H54 (cell line): ENCODE results near the gene QSOX1.
"Not testable (repeated sequence)": the region's sequence is repeated elsewhere in the genome, so short reads cannot be mapped to it uniquely, and the experiment has no call there.

Experiments
- DNase-seq: peaks from one replicate; pipeline ENCODE4 v3.0.0; 2011; ENCODE audit warnings: low spot score, mixed read lengths; ENCODE audit not compliant: insufficient read length
- FAIRE-seq: peaks from 3 replicates; lab custom pipeline; 2011; peaks lifted over from hg19 to GRCh38; lab: Jason Lieb, UNC
- POLR2A ChIP-seq: IDR thresholded peaks from 2 replicates; pipeline ENCODE4 v1.6.1; 2011; ENCODE audit warnings: low read depth, mild to moderate bottlenecking, low read length

The QSOX1 gene

DNA sequence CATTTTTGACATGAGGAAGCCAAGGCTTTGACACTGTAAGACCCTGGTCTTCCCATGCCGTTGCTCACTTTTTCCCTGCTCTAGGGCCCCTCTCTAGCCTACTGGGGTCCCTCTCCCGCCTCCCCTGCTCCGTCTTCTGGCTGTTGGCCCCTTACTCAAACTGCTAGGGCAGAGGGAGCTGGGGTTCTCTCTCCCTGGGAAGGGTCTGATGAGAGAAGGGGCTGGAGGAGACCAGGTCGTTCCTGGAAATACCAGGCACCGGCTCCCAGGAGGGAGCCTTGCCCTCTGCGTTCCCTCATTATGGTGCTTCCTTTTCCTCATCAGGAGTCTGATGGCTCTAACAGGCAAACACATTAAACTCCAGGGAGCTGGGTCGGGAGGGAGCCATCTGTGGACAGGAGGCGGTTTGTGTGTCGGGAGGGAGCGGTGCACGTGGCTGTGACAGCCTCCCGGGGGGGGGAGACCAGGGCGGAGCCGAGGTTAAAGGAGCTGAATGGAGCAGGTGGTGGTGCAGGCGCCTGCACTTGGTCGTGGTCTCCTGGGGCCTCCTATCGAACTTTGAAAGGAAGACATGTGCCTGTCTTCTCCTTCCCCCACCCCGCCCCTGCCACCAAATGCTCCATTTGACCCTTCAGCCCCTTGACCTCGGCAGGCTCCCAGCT lies 40.0 kb downstream of the QSOX1 start:
- TF ChIP-seq POLR2A, result no peak
- FAIRE-seq, result no peak
- no peak for DNase-seq

DNA sequence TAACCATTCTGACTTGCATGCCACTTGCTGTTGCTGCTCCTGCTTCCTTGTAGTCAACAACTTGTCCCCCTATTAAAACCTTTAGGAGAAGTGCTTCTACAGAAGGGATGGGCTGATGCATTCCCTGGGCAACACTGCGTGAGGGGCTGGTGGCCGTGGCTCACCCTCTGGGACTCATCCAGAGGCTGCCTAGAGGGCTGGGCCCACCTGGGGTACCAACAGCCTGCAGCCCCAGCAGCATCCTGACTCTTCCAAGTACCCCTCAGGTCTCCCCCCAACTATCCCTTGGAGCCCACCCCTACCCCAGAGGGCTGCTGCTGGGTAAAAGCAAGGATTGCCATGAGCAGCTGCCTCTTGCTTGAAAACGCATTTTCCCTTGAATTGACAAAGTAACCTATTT lies 40.7 kb downstream of the QSOX1 start:
- FAIRE-seq, result no peak
- DNase-seq, result no peak
- TF ChIP-seq POLR2A, result no peak

DNA sequence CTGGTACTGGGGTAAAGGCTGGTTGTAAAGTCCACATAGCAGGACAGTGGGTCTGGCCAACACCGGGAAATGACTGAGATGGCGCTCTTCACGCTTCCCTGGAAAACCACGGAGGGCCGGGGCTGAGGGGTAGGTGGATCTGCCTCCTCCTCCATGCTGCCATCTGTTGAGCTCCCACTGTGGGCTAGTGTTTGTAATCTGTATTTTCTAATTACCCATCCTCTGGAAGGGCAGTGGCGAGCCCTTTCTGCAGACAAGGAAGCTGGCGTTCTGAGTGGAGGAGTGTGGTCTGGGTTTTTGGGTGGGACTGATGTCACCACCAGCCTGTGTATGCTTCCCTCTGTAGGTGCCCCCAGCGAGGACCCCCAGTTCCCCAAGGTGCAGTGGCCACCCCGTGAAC lies 41.2 kb downstream of the QSOX1 start:
- DNase-seq, result no peak
- TF ChIP-seq POLR2A, result no peak
- FAIRE-seq, result no peak

DNA sequence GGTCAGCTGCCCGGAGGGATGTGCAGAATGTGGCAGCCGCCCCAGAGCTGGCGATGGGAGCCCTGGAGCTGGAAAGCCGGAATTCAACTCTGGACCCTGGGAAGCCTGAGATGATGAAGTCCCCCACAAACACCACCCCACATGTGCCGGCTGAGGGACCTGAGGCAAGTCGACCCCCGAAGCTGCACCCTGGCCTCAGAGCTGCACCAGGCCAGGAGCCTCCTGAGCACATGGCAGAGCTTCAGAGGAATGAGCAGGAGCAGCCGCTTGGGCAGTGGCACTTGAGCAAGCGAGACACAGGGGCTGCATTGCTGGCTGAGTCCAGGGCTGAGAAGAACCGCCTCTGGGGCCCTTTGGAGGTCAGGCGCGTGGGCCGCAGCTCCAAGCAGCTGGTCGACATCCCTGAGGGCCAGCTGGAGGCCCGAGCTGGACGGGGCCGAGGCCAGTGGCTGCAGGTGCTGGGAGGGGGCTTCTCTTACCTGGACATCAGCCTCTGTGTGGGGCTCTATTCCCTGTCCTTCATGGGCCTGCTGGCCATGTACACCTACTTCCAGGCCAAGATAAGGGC lies 41.9 kb downstream of the QSOX1 start:
- FAIRE-seq, result no peak
- TF ChIP-seq POLR2A, result no peak
- DNase-seq, result no peak

DNA sequence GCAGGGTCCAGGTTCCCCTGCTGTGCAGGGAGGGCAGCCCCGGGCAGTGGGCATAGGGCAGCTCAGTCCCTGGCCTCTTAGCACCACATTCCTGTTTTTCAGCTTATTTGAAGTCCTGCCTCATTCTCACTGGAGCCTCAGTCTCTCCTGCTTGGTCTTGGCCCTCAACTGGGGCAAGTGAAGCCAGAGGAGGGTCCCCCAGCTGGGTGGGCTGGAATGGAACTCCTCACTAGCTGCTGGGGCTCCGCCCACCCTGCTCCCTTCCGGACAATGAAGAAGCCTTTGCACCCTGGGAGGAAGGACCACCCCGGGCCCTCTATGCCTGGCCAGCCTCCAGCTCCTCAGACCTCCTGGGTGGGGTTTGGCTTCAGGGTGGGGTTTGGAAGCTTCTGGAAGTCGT lies 42.6 kb downstream of the QSOX1 start:
- FAIRE-seq (no peak), DNase-seq (no peak)
- no peak for TF ChIP-seq POLR2A

DNA sequence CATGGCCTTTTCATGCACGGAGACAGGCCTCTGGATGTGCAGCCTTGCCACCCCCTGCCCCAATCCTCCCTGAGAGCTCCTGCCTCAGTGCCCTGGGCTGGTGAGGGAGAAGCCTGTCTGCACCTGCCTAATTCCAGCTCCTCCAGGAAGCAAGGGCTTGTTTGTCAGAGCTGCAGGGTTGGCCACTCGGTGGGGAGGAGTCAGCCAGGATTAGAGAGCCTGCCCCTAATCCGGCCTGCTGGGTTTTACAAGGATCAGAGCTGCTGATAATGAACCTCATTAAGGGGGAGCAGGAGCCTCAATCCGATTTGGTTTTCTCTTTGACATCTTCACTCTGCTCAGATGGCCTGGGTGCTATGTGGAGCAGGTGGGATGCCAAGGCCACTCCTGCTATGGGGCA lies 43.5 kb downstream of the QSOX1 start:
- TF ChIP-seq POLR2A, result no peak
- FAIRE-seq (no peak), DNase-seq (no peak)

DNA sequence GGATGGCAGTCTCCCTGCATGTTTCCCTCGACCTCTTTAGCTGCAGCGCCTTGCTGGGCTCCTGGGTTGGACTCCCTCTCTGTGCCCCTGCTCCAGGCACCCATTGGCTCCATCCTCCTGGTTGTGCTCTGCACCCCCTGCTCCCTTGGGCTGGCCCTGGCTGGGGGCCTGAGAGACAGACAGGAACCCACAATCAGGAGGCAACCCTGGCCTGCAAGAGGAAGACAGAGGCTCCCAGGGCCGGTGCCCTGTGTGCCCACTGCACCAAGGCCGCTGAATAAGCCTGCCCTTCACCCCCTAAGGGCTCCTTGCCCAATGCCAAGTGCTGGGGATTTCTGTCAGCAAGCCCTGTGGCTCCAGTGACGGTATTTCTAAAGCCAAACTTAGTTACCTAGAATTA lies 43.9 kb downstream of the QSOX1 start:
- no peak for FAIRE-seq

DNA sequence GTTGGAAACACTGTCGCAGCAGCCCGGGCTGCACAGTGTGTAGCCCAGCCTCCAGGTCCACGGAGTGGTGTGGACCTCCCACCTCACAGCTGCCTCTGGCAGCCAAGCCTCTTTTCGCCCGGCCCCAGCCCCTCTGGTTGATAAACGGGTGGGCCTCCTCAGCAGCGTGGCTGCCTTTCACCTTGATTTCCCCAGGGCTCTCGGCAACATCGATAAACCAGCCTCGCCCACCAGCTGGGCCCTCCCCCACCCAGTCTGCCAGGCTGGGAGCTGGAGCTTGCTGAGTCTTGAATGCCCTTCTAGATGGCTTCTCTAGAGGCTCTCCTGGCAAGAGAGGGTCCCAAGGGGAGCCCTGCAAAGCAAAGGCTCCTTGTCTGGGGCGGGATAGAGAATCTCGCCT lies 44.3 kb downstream of the QSOX1 start:
- no peak for FAIRE-seq
- DNase-seq, result no peak
- no peak for TF ChIP-seq POLR2A

More for the DNA sequence above, 43.9 kb downstream of the QSOX1 start:
- DNase-seq, result no peak
- TF ChIP-seq POLR2A, result no peak

DNA sequence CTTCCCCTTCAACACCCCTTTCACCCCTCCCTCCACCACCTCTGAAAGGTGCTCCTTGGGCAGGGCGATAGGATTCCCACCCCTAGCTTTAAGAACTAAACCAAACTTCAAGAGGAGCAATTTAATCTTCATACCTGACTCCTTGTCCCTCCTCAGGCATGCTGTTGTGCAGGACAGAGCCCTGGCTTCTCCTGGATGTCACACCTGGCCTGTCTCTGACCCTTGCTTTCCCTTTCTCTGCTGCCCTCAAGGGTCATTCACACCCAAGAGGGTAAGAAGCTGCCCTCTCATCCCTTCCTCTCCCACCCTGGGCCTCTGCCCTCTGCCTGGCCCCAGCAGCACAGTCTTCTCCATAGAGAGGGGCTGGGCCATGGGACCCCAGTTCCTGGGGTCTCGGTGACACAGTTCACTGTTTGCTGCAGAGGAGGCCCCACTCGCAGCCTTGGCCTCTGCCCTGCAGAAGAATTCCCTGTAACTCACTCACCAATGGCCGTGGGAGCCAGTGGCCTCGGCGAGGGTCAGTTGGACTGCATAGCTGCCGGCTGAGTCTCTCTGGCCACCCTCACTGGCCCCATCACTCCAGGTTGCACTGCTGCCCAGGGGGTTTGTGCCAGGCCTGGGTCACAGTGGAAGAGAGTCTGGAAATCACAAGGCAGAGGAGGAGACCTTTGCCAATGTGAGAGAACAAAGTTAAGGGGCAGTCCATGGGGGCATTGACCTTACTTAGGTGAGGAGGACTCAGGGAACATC lies 47.0 kb downstream of the QSOX1 start:
- FAIRE-seq, result no peak
- TF ChIP-seq POLR2A, result no peak
- no peak for DNase-seq

DNA sequence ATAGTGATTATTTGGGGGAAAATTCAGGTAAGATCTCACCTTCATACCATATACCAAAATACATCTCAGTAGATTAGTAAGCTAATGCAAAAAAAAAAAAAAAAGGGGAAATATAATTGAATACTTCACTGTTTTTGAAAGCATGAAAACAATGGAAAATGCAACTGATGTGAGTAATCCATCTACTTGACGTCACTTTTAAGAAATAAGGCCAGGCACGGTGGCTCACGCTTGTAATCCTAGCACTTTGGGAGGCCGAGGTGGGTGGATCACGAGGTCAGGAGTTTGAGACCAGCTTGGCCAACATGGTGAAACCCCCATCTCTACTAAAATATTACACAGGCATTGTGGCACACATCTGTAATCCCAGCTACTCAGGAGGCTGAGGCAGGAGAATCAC lies 47.9 kb downstream of the QSOX1 start:
- not testable (repeated sequence) for DNase-seq, FAIRE-seq

DNA sequence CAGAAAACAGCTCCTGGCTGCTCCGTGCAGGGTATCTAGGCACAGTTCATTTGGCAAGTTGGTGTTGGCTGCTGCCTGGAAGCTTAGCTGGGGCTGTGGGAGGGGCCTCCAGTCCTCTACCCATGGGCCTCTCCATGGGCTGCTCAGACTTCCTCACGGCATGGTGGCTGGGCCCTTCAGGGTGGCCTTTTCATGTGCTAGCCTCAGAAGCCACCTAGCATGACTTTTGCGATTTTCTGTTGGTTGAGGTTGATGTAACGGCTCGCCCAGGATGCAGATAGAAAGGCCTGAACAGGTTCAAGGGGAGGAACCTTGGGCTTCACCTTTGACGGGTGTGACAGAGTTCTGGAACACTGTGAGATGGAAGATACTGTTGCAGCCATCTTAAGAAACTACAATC lies 49.6 kb downstream of the QSOX1 start:
- FAIRE-seq (no peak), DNase-seq (no peak)
- TF ChIP-seq POLR2A, result no peak

DNA sequence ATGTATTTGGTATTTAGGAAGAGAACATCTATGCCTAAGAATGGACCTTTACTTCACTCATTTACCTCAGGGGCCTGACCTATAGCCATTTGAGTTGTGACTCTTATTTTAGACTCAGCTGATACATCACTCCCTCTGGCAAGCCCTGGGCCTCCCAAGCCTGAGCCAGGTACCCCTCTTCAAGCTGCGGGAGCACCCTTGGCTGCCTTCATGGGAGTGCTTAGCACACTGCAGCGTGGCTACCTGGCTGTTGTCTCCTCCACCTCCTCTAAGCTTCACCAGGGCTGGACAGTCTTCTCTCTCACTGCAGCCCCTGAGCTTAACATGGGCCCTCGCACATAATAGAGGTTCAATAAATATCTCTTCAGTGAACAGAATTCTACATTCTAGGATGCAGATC lies 51.9 kb downstream of the QSOX1 start:
- FAIRE-seq (no peak), DNase-seq (no peak)

DNA sequence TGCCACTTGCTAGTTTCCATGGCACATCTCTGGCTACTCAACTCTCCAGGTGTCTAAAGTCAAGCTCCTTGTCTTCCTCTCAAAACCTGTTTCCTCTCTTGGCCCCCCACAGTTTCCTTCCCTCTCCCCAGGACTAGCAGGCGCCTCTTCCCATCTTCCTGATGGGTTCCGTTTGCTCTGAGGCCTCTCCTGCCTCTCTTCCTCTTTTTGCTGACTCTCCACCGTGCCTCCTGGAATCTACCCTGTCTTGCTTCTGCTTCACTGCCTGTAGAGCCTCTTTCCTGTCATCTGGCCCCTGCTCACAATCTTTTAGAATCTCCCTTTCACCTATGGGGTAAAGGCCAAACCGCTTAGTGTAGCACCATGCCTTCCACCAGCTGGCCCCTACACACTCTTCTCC lies 53.6 kb downstream of the QSOX1 start:
- DNase-seq, result no peak
- FAIRE-seq, result no peak
- TF ChIP-seq POLR2A, result no peak

More for the DNA sequence above, 51.9 kb downstream of the QSOX1 start:
- TF ChIP-seq POLR2A, result no peak

DNA sequence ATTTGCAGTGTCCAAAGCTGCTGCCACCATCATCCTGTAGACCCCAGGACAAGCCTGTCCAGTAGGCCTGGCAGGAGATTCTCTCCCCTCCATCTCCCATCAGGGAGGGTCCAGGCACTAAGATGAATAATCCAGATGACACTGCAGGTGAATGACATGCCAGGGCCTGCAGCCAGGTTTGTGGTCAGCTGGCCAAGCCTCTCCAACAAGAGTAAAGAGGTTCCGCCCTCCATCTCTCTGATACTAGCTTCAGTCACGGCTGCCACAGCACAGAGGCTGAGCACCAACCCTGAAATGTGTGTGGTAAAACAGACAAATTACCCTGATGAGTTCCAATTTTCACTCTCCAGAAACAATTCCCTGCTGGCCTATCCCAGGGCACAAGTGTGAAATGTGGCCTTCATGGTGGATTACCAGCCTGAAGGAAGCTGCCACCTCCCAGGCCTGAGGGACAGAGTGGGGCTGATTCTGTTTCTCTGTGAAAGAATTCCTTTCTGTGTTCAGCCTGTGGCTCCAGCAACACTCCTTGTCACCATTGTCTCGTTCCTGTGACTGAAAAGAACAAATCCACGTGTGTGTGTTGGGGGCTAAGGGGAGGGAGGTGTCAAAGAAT lies 55.4 kb downstream of the QSOX1 start:
- TF ChIP-seq POLR2A, result no peak
- DNase-seq (no peak), FAIRE-seq (no peak)
